Thyroid gland (tissue), 4 donors: ENCODE data around the gene FRMD4B. TPM values are rescaled to one million over a fixed set of nuclear protein-coding genes. Genes with fewer than 3 reads are reported as not detected.

ENCODE experiments used
- DNase-seq, 2 donors: peaks; one replicate each; pipeline ENCODE4 v3.0.0-alpha.2; 2019
- H3K27ac ChIP-seq, 3 donors: fragments of 200-600 bp; sonication (generic); 1 replicate in 2 of 3; 2 replicates in 1 of 3; pipeline ENCODE4 v1.5.1; 2016 to 2019; ENCODE audit warnings: mild to moderate bottlenecking in 1 of 3, moderate library complexity in 1 of 3
- H3K27me3 ChIP-seq: fragments of 200-600 bp; sonication (generic); one replicate; pipeline ENCODE4 v1.5.1; 2019
- H3K36me3 ChIP-seq, 2 donors: fragments of 200-600 bp; sonication (generic); one replicate each; pipeline ENCODE4 v1.5.1; 2016 to 2019
- H3K4me1 ChIP-seq, 2 donors: fragments of 200-600 bp; sonication (generic); one replicate each; pipeline ENCODE4 v1.5.1; 2017 to 2019
- H3K4me3 ChIP-seq, 3 donors: fragments of 200-600 bp; sonication (generic); replicated peaks in 1 of 3; 1 replicate in 2 of 3; 2 replicates in 1 of 3; pipeline ENCODE4 v1.5.1; 2016; ENCODE audit warnings: mild to moderate bottlenecking in 1 of 3
- H3K9me3 ChIP-seq: fragments of 200-600 bp; sonication (generic); one replicate; pipeline ENCODE4 v1.5.1; 2017
- POLR2A ChIP-seq, 2 donors: fragments of 450-650 bp; IDR thresholded peaks; one replicate each; pipeline ENCODE4 v1.6.1; 2017; ENCODE audit warnings: antibody characterized with exemption in 2 of 2, mild to moderate bottlenecking in 2 of 2, moderate library complexity in 1 of 2
- WGBS, 2 donors: methylation state at CpG; one replicate each; pipeline ENCODE4 v1.1.5; 2017; 5-methylcytosine and 5-hydroxymethylcytosine counted together
- intact Hi-C: fragments of 100-400 bp; cut with DNase I; formaldehyde crosslinking; loops from one replicate; pipeline ENCODE4 v1.15.1; 2023
- total RNA-seq, 4 donors: library from RNA; depleted of rRNA; stranded (reverse); fragments of >200 nt; gene quantifications; one replicate each; pipeline ENCODE4 v1.2.3, GENCODE V29; 2016
- TF ChIP-seq, protein P1 (sequence below), 6 experiments: fragments of 200-600 bp in 3 of 6; fragments of 450-650 bp in 3 of 6; sonication (generic) in 3 of 6; IDR thresholded peaks; one replicate each; pipeline ENCODE4 v1.5.1; 2016 to 2019; ENCODE audit warnings: antibody characterized with exemption in 6 of 6, mild to moderate bottlenecking in 2 of 6, inconsistent platforms in 1 of 6, moderate library complexity in 1 of 6

Gene FRMD4B
- total RNA-seq, 4 donors from 2014 or later = 109 to 224 (median 161) TPM

DNA sequence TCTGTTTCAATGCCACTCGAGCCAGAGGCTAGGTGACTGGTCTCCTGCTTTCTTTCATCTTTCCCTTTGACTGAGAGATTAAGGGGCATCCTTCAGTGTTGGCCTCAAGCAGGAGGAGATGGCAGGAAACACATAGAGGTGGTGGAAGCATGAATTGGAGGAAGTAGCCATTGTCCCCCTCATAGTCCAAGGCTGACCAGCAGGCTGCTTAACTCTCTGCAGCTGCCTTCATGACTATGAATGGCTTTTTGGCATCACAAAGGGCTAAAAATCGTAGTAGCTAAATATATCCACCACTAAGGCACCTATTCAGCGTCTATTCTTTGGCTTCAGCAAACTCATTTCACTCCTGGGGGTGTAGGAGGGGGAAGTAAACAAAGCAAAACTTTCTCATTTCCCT lies 7.0 kb upstream of the FRMD4B start:
- no peak for DNase-seq
- H3K36me3 ChIP-seq = no peaks in the 10 kb centered on the region
- no peaks in the 10 kb centered on the region for H3K9me3 ChIP-seq
- no peak for TF ChIP-seq POLR2A (IDR thresholded peaks at IDR 0.05)
- TF ChIP-seq, protein P1, sequence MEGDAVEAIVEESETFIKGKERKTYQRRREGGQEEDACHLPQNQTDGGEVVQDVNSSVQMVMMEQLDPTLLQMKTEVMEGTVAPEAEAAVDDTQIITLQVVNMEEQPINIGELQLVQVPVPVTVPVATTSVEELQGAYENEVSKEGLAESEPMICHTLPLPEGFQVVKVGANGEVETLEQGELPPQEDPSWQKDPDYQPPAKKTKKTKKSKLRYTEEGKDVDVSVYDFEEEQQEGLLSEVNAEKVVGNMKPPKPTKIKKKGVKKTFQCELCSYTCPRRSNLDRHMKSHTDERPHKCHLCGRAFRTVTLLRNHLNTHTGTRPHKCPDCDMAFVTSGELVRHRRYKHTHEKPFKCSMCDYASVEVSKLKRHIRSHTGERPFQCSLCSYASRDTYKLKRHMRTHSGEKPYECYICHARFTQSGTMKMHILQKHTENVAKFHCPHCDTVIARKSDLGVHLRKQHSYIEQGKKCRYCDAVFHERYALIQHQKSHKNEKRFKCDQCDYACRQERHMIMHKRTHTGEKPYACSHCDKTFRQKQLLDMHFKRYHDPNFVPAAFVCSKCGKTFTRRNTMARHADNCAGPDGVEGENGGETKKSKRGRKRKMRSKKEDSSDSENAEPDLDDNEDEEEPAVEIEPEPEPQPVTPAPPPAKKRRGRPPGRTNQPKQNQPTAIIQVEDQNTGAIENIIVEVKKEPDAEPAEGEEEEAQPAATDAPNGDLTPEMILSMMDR (IDR thresholded peaks at IDR 0.05) = no peak
- H3K27me3 ChIP-seq = no peaks in the 10 kb centered on the region
- H3K4me1 ChIP-seq = no peaks in the 10 kb centered on the region
- 71 to 80% methylated on average over 3 of the region's 3 CpGs for WGBS, 2 donors
- no peak overlapping the region for H3K4me3 ChIP-seq
- H3K27ac ChIP-seq = no peak overlapping the region
- intact Hi-C loops = no loop called here

DNA sequence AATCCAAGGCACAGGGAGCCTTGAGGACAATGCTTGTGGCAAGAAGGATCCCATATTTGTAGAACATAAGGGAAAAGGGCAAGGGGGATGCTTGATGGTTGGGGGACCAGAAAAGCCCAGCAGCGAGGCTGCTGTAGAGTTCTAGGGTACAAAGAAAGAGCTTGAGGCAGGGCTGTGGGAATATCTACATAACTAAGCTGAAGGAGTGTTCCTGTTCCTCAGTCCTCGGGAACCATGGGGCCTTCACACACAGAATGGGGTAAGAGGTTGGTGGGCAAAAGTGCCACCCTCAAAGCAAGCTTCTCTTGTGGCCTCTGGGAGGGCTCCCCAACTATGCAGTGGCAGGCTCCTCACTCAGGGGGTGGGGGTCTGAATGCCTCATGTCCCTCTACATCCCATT lies 6.5 kb upstream of the FRMD4B start:
- WGBS, 2 donors = 96 to 97% methylated on average over 2 of the region's 2 CpGs

DNA sequence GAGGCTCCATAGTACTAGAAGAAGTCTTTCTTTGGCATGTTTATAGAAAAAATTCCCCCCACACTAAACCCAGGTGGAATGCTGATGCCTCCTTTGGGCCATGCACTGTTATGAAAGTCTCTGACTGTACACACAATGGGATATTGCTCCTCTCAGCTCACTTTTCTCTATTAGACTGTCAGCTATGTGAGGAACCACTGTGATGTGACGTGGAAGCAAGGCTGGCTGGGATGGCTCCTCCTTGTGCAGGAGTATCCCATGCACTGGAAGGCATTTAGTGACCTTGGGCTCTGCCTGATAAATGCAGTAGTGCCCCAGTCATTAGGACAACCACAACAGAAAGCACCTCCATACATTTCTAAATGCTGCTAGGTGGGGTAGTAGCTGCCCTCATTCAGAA lies 5.7 kb upstream of the FRMD4B start:
- 100% methylated on average over 1 of the region's 1 CpG for WGBS, 2 donors
- H3K4me1 ChIP-seq = peaks cover 0 to 3% of the 10 kb centered on the region in 2 donors
- H3K4me3 ChIP-seq = no peak overlapping the region
- H3K9me3 ChIP-seq = no peaks in the 10 kb centered on the region
- intact Hi-C loops = no loop called here
- no peak overlapping the region for H3K27ac ChIP-seq
- TF ChIP-seq, protein P1 (IDR thresholded peaks at IDR 0.05) = no peak
- no peak for TF ChIP-seq POLR2A (IDR thresholded peaks at IDR 0.05)
- no peaks in the 10 kb centered on the region for H3K27me3 ChIP-seq
- H3K36me3 ChIP-seq = no peaks in the 10 kb centered on the region
- DNase-seq = no peak

More for the DNA sequence above, 6.5 kb upstream of the FRMD4B start:
- Histone ChIP-seq H3K4me1 (no peaks in the 10 kb centered on the region), H3K36me3 (no peaks in the 10 kb centered on the region), H3K4me3 (no peak overlapping the region), H3K9me3 (no peaks in the 10 kb centered on the region), H3K27ac (no peak overlapping the region), H3K27me3 (no peaks in the 10 kb centered on the region)
- intact Hi-C loops = no loop called here
- no peak for DNase-seq
- TF ChIP-seq POLR2A (IDR thresholded peaks at IDR 0.05) = no peak
- TF ChIP-seq, protein P1 (IDR thresholded peaks at IDR 0.05) = no peak

DNA sequence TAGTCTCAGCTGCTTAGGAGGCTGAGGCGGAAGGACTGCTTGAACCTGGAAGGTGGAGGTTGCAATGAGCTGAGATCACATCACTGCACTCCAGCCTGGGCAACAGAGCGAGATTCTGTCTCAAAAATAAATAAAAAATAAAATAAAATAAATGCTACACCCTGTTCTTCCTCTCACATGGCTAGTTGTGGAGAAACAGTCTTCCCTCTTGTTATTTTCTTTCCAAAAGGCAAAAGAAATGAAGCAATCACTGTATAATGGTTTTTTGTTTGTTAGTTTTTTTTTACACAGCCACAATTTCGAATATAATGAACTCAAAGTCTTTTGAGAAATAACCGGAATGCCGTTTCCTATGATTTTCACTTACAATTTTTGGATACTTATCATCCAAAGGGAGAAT lies 4.9 kb upstream of the FRMD4B start:
- Histone ChIP-seq H3K9me3 (no peaks in the 10 kb centered on the region), H3K27me3 (no peaks in the 10 kb centered on the region), H3K4me1 (peaks cover 0 to 9% of the 10 kb centered on the region in 2 donors), H3K4me3 (no peak overlapping the region), H3K36me3 (no peaks in the 10 kb centered on the region), H3K27ac (no peak overlapping the region)
- intact Hi-C loops = no loop called here
- no peak for DNase-seq
- TF ChIP-seq, protein P1 (IDR thresholded peaks at IDR 0.05) = no peak
- WGBS, 2 donors = 95 to 96% methylated on average over 5 of the region's 5 CpGs

DNA sequence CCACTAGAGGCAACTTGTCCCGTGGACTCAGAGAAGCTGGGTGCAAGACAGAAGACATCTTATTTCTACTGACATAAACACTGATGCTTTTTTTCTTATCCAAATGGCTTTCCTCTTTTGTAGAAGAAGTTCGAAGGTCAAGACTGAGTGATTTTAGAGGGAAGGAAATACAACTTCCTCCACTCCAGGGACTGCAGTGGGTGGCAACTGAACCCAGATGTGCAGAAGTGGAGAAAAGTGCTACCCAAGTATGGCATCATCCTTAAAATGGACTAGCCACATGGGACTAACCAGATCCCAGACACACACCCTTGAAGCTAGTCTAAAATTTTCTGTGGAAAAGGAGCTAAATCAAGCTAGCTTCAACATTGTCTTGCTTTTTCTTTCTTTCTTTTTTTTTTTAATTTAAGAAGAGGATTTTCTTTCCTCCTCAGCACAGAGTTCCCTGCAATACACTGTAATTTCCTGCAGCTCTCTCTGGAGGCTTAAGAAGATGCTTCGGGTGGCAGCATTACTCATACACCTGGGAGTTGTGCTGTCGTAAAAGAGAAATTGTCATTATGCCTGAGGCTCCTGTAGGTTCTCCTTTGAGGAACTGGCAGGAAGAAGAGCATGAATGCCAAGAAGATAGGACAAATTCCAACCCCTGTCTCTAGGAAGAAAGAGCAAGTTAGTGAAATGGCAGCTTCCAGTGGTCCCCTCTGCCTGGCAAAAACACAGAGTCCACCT lies 3.8 kb upstream of the FRMD4B start:
- H3K27me3 ChIP-seq = no peaks in the 10 kb centered on the region
- no peaks in the 10 kb centered on the region for H3K9me3 ChIP-seq
- DNase-seq = no peak
- WGBS, 2 donors = 53 to 69% methylated on average over 4 of the region's 4 CpGs
- intact Hi-C loops = no loop called here
- H3K36me3 ChIP-seq = no peaks in the 10 kb centered on the region
- H3K27ac ChIP-seq = no peak overlapping the region
- TF ChIP-seq POLR2A (IDR thresholded peaks at IDR 0.05) = no peak
- TF ChIP-seq, protein P1 (IDR thresholded peaks at IDR 0.05) = no peak
- no peak overlapping the region for H3K4me3 ChIP-seq
- peaks cover 8 to 18% of the 10 kb centered on the region in 2 donors for H3K4me1 ChIP-seq
